ENCODE results near the gene C1orf159.
A peak's percentile ranks its signal among the peaks of the same experiment; 100 is the strongest.

Gene C1orf159

GRCh38 chr1:1035291-1035943 is 80.5 kb downstream of the C1orf159 start:
- no peak overlapping the region for H3K27ac ChIP-seq (ENCODE audit: low read depth, low read length)
- H3K9ac ChIP-seq (ENCODE audit: low read depth, low read length) = no peak overlapping the region
- H3K4me1 ChIP-seq (ENCODE audit: insufficient read depth, low read length) = 0 out of 2 replicates have a peak, but pooled peaks cover 3% of the 10 kb centered on the region
- peaks cover 13% of the 10 kb centered on the region for H3K36me3 ChIP-seq (ENCODE audit: insufficient read depth, low read length)
- H3K27me3 ChIP-seq (ENCODE audit: insufficient read depth, low read length) = peaks cover 45% of the 10 kb centered on the region
- WGBS = 91% methylated on average over 19 of the region's 19 CpGs
- H3K4me3 ChIP-seq (ENCODE audit: low read length) = no peak overlapping the region
- H3K9me3 ChIP-seq (ENCODE audit: insufficient read depth, low read depth, low read length) = no peaks in the 10 kb centered on the region

GRCh38 chr1:1034439-1034781 is 81.5 kb downstream of the C1orf159 start:
- peaks cover 35% of the 10 kb centered on the region for H3K27me3 ChIP-seq (ENCODE audit: insufficient read depth, low read length)
- H3K4me1 ChIP-seq (ENCODE audit: insufficient read depth, low read length) = 0 out of 2 replicates have a peak, but pooled peaks cover 3% of the 10 kb centered on the region
- H3K4me3 ChIP-seq (ENCODE audit: low read length) = peak overlapping the region; percentile 52
- 20% methylated on average over 30 of the region's 30 CpGs for WGBS
- H3K9me3 ChIP-seq (ENCODE audit: insufficient read depth, low read depth, low read length) = no peaks in the 10 kb centered on the region
- H3K27ac ChIP-seq (ENCODE audit: low read depth, low read length) = no peak overlapping the region
- peaks cover 13% of the 10 kb centered on the region for H3K36me3 ChIP-seq (ENCODE audit: insufficient read depth, low read length)
- H3K9ac ChIP-seq (ENCODE audit: low read depth, low read length) = peak overlapping the region; percentile 60

DNA sequence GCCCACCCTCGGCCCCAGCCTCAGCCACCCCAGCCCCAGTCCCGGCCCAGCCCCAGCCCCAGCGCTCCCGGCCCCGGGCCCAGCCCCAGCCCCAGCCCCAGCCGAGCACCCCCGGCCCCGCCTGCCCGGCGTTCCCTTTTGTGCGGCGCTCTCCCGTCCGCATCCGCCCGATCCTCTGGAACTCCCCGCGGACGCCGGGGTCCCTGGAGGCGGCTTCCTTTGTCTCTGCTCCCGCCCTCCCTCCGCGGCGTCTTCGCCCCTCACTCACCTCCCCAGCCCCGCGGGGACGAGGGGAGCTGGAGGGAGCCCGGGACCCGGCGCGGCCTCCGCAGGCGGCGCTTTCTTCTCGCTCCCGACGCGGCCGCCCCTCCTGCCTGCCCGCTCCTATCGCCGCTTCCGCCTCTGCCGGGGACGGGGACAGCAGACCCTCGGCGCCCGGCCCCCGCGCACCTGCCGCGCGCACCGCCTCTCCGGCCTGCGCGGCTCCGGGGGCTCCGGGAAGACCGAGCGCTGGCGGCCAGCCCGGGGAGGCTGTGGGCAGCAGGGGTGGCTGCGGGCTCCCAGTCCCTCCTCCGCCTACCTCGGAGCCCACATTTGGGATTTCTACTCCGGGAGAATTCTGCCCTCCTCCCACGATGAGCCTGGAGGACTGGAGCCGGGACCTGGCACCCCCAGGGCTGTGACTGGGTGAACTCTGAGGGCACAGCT is 82.0 kb downstream of the C1orf159 start:
- 0 out of 2 replicates have a peak, but pooled peaks cover 3% of the 10 kb centered on the region for H3K4me1 ChIP-seq (ENCODE audit: insufficient read depth, low read length)
- H3K36me3 ChIP-seq (ENCODE audit: insufficient read depth, low read length) = peaks cover 13% of the 10 kb centered on the region
- no peak overlapping the region for H3K27ac ChIP-seq (ENCODE audit: low read depth, low read length)
- peaks cover 30% of the 10 kb centered on the region for H3K27me3 ChIP-seq (ENCODE audit: insufficient read depth, low read length)
- H3K9ac ChIP-seq (ENCODE audit: low read depth, low read length) = peak overlapping the region; percentile 60
- H3K4me3 ChIP-seq (ENCODE audit: low read length) = peak overlapping the region; percentile 52
- H3K9me3 ChIP-seq (ENCODE audit: insufficient read depth, low read depth, low read length) = no peaks in the 10 kb centered on the region
- WGBS = 2% methylated on average over 71 of the region's 71 CpGs

DNA sequence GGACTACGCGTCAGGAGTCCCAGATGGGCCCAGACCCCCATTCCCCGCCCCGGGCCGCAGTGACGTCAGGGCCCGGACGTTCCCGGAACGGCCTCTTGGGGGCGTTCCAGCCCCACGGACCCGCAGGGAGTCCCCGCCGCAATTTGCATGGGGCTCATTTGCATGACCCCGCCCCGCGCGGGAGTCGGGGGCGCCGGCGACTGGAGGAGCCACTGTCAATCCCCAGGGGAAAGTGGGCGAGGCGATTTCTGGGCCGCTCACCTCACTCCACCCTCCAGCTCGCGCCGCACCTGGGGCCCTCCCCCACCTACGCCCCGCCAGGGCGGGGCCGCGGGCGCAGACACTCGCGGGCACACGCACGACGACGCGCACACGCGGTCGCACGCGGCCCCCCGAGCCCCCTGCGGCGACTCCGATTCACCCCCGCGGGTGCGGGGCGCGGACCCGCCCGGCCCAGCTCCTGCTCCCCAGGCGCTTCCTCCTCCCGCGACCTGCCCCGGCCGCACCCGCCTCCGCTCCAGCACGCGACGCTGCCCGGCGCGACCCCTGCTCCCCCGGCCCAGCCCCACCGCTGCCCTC is 82.8 kb downstream of the C1orf159 start:
- 0 out of 2 replicates have a peak, but pooled peaks cover 3% of the 10 kb centered on the region for H3K4me1 ChIP-seq (ENCODE audit: insufficient read depth, low read length)
- no peaks in the 10 kb centered on the region for H3K9me3 ChIP-seq (ENCODE audit: insufficient read depth, low read depth, low read length)
- H3K27ac ChIP-seq (ENCODE audit: low read depth, low read length) = no peak overlapping the region
- H3K9ac ChIP-seq (ENCODE audit: low read depth, low read length) = no peak overlapping the region
- H3K27me3 ChIP-seq (ENCODE audit: insufficient read depth, low read length) = peaks cover 22% of the 10 kb centered on the region
- H3K36me3 ChIP-seq (ENCODE audit: insufficient read depth, low read length) = peaks cover 13% of the 10 kb centered on the region
- under 1% methylated on average over 73 of the region's 73 CpGs for WGBS
- H3K4me3 ChIP-seq (ENCODE audit: low read length) = peak overlapping the region; percentile 63

DNA sequence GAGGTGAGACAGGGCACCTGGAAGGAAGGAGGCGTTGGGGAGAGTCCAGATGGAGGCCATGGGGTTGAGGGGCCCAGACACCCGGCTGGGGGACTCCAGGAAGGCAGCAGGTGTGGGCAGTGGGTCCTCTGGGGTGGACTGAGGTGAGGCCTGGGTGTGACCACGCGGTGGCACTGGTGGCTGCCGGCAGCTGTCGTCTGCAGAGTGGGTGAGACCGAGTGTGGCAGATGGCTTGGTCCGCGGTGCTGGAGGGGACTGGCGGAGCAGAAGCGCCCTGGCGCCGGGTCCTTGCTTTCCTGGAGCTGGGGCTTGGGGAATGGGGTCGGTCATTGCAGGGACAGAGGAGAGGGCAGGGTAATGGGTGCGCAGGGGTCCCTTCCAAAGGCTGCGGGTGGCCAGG is 83.5 kb downstream of the C1orf159 start:
- peak overlapping the region; percentile 35 for H3K4me3 ChIP-seq (ENCODE audit: low read length)
- 0 out of 2 replicates have a peak, but pooled peaks cover 3% of the 10 kb centered on the region for H3K4me1 ChIP-seq (ENCODE audit: insufficient read depth, low read length)
- peaks cover 15% of the 10 kb centered on the region for H3K27me3 ChIP-seq (ENCODE audit: insufficient read depth, low read length)
- 50% methylated on average over 16 of the region's 16 CpGs for WGBS
- no peak overlapping the region for H3K9ac ChIP-seq (ENCODE audit: low read depth, low read length)
- peaks cover 16% of the 10 kb centered on the region for H3K36me3 ChIP-seq (ENCODE audit: insufficient read depth, low read length)
- H3K27ac ChIP-seq (ENCODE audit: low read depth, low read length) = no peak overlapping the region
- H3K9me3 ChIP-seq (ENCODE audit: insufficient read depth, low read depth, low read length) = no peaks in the 10 kb centered on the region

Data from HUES64 (cell line).